ENCODE data around the gene GATD1. TPM values are rescaled to one million over a fixed set of nuclear protein-coding genes. Genes with fewer than 3 reads are reported as not detected.

Gene GATD1
- total and polyA plus RNA-seq, 2 donors (not counting 1 experiment from before 2014, with no cell fraction given), result 62.4 to 70.0 TPM

- Mint-ChIP-seq H3K4me3 (no peak overlapping the region), H3K27me3 (peaks cover 3% of the 10 kb centered on the region), H3K9me3 (ENCODE audit: insufficient read depth) (no peaks in the 10 kb centered on the region), H3K27ac (no peak overlapping the region), H3K4me1 (peaks cover 8% of the 10 kb centered on the region)
- no peak overlapping the region for H3K4me3 ChIP-seq (ENCODE audit: control extremely low read depth in 1 of 5, extremely low read depth in 1 of 5, insufficient read depth in 1 of 5, low read depth in 2 of 5, low read length in 4 of 5)
- WGBS (ENCODE audit: insufficient coverage), result 97% methylated on average over 7 of the region's 15 CpGs
- no peak for TF ChIP-seq EZH2 (IDR thresholded peaks at IDR 0.05; ENCODE audit: borderline replicate concordance, insufficient read depth, low read depth, low read length, poor library complexity, severe bottlenecking)
- TF ChIP-seq CTCF (IDR thresholded peaks at IDR 0.05), result no peak
- no peak overlapping the region for H2AFZ ChIP-seq (ENCODE audit: insufficient read depth, low read depth, low read length, poor library complexity, severe bottlenecking)
- DNase-seq (no peak), ATAC-seq (ENCODE audit: low read depth) (no peak)
- H3K9ac ChIP-seq (ENCODE audit: low read length), result no peak overlapping the region
- H3K9me3 ChIP-seq (ENCODE audit: control extremely low read depth in 1 of 3, control insufficient read depth in 2 of 3, insufficient read depth in 1 of 3, low read length in 2 of 3), result no peaks in the 10 kb centered on the region
- H3K79me2 ChIP-seq (ENCODE audit: control insufficient read depth, insufficient read depth, low read length), result no peaks in the 10 kb centered on the region
- no peak overlapping the region for H3K27ac ChIP-seq (ENCODE audit: low read length in 2 of 2)
- peaks cover 0 to 24% (median 0%) of the 10 kb centered on the region in 4 experiments for H3K27me3 ChIP-seq (replicated peaks in 1 of 4; ENCODE audit: control extremely low read depth in 1 of 4, control insufficient read depth in 3 of 4, insufficient read depth in 4 of 4, low read length in 3 of 4)
- no peak overlapping the region for H3K4me2 ChIP-seq (replicated peaks; ENCODE audit: low read depth, low read length, poor library complexity, severe bottlenecking)
- no peaks in the 10 kb centered on the region for H3K36me3 ChIP-seq (replicated peaks in 1 of 2; ENCODE audit: control extremely low read depth in 1 of 2, control insufficient read depth in 1 of 2, extremely low read depth in 1 of 2, insufficient read depth in 2 of 2, low read length in 1 of 2)
- H4K20me1 ChIP-seq (ENCODE audit: control insufficient read depth, insufficient read depth, low read length, poor library complexity, severe bottlenecking), result peaks cover 9% of the 10 kb centered on the region
- peaks cover 14 to 27% of the 10 kb centered on the region in 2 donors for H3K4me1 ChIP-seq (ENCODE audit: control insufficient read depth in 2 of 2, insufficient read depth in 2 of 2, low read length in 2 of 2)
- ChIA-PET POLR2A (interaction anchor here (1.0 kb wide), 1 partner anchor 32 kb away, joined by 3 read pairs; no protein-coding TSS in a partner anchor), CTCF (interaction anchor here (0.6 to 8.2 kb wide), 6 partner anchors 18 to 1064 kb away, joined by 3 to 104 read pairs (median 6); partner anchors contain the start of genes TALDO1 and TMEM80)
- intact Hi-C loops (cut with micrococcal nuclease), result loop anchor here (1.0 to 10.0 kb wide), 6 partner anchors 18 to 174 kb away; partner anchors contain the start of genes IRF7, SLC25A22 and TALDO1
These were observed 48.3 kb downstream of the GATD1 start for GRCh38 chr11:728901-729491.
